GM12864 (cell line): ENCODE data around the gene UBE2I.

Experiments
- DNase-seq: peaks from one replicate; pipeline ENCODE4 v3.0.0-alpha.2; 2011; ENCODE audit warnings: low read depth
- H3K4me3 ChIP-seq: 2 replicates; pipeline ENCODE4 v1.5.1; 2011; ENCODE audit warnings: mild to moderate bottlenecking, low read depth, low read length, control low read depth
- TF ChIP-seq, protein P1 (sequence below): IDR thresholded peaks from 2 replicates; pipeline ENCODE4 v1.5.1; 2011; ENCODE audit warnings: low read depth, mild to moderate bottlenecking, moderate library complexity, low read length, control low read depth, inconsistent platforms; ENCODE audit errors: missing control alignments

The UBE2I gene

GRCh38 chr16:1335996-1336395 is 26.6 kb downstream of the UBE2I start:
- TF ChIP-seq, protein P1, sequence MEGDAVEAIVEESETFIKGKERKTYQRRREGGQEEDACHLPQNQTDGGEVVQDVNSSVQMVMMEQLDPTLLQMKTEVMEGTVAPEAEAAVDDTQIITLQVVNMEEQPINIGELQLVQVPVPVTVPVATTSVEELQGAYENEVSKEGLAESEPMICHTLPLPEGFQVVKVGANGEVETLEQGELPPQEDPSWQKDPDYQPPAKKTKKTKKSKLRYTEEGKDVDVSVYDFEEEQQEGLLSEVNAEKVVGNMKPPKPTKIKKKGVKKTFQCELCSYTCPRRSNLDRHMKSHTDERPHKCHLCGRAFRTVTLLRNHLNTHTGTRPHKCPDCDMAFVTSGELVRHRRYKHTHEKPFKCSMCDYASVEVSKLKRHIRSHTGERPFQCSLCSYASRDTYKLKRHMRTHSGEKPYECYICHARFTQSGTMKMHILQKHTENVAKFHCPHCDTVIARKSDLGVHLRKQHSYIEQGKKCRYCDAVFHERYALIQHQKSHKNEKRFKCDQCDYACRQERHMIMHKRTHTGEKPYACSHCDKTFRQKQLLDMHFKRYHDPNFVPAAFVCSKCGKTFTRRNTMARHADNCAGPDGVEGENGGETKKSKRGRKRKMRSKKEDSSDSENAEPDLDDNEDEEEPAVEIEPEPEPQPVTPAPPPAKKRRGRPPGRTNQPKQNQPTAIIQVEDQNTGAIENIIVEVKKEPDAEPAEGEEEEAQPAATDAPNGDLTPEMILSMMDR, result no peak
- DNase-seq, result no peak
- H3K4me3 ChIP-seq, result no peak overlapping the region

GRCh38 chr16:1336619-1337018 is 27.2 kb downstream of the UBE2I start:
- no peak for DNase-seq
- H3K4me3 ChIP-seq, result no peak overlapping the region
- TF ChIP-seq, protein P1, result no peak

GRCh38 chr16:1337486-1337885 is 28.1 kb downstream of the UBE2I start:
- TF ChIP-seq, protein P1, result no peak
- no peak for DNase-seq
- no peak overlapping the region for H3K4me3 ChIP-seq

DNA sequence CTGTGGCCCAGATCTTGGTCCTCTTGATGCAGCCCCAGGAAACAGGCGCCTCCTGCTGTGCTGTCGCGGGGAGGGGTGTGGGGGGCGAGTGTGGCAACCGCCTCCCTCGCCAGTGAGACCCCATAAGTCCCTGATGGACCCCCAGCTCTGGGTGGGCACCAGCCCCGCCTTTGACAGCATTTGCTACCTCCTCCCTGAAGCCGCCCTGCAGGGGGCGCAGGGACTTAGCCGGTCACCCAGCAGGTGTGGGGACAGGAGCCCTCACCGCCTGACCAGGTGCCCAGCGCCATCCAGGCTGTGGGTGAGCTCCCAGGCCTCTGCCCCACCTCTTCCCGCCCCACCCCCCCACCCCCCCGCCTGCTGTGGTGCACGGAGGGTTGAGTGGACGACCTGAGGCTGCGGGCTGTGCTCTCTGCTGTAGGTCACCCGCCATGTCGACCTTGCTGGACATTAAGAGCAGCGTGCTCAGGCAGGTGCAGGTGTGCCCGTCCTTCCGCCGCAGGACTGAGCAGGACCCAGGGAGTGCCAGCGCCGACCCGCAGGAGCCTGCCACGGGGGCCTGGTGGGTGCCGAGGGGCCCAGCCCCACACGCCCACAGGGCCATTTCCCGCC is 28.8 kb downstream of the UBE2I start:
- TF ChIP-seq, protein P1, result peak; percentile 70
- H3K4me3 ChIP-seq, result no peak overlapping the region
- no peak for DNase-seq

GRCh38 chr16:1338855-1339675 is 29.6 kb downstream of the UBE2I start:
- DNase-seq, result no peak
- TF ChIP-seq, protein P1, result no peak

DNA sequence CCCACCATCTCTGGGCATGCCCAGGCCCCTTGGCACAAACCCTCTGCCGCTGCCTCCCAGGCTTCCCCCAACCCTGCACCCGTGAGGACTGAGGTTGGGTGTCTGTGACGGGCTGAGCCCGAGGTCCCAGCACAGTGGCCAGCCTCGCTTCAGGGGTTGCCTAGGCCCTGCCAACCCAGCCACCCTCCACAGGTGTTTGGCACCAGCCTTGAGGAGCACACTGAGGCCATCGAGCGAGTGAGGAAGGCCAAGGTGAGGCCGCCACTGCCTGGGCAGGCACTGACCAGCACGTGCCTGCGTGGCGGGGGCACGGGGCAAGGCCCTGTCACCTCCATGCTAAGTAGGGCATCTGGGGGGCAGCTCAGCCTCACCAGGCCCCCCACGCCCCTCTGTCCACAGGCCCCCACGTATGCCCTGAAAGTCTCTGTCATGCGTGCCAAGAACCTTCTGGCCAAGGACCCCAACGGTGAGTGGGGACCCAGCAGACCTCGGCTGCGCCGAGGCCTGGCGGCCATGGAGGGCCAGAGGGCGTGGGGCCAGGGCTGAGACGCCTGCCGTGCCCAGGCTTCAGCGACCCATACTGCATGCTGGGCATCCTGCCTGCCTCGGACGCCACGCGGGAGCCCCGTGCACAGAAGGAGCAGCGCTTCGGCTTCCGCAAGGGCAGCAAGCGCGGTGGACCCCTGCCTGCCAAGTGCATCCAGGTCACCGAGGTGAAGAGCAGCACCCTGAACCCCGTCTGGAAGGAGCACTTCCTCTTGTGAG is 31.5 kb downstream of the UBE2I start:
- DNase-seq, result no peak
- TF ChIP-seq, protein P1, result no peak
- no peak overlapping the region for H3K4me3 ChIP-seq

More at GRCh38 chr16:1338855-1339675, 29.6 kb downstream of the UBE2I start:
- no peak overlapping the region for H3K4me3 ChIP-seq
